HFFc6 (cell line): ENCODE measurements around the gene CAB39. TPM values are rescaled to one million over a fixed set of nuclear protein-coding genes. Genes with fewer than 3 reads are reported as not detected.

ENCODE experiments used
- DNase-seq: peaks from one replicate; pipeline ENCODE4 v3.0.0-alpha.2; 2018
- H3K27ac Mint-ChIP-seq: 2 replicates; pipeline ENCODE4 v1.8.0; 2020; ENCODE audit warnings: mild to moderate bottlenecking, mixed read lengths
- H3K27me3 Mint-ChIP-seq: 2 replicates; pipeline ENCODE4 v1.8.0; 2021; ENCODE audit warnings: mild to moderate bottlenecking, moderate library complexity, mixed read lengths; ENCODE audit not compliant: insufficient read depth
- H3K36me3 Mint-ChIP-seq: 2 replicates; pipeline ENCODE4 v1.8.0; 2021; ENCODE audit warnings: low read depth, mixed read lengths
- H3K4me1 Mint-ChIP-seq: 2 replicates; pipeline ENCODE4 v1.8.0; 2020; ENCODE audit warnings: low read depth, mixed read lengths
- H3K4me3 Mint-ChIP-seq: 2 replicates; pipeline ENCODE4 v1.8.0; 2020; ENCODE audit warnings: mild to moderate bottlenecking, moderate library complexity, mixed read lengths
- H3K9me3 Mint-ChIP-seq: 2 replicates; pipeline ENCODE4 v1.8.0; 2020; ENCODE audit warnings: mild to moderate bottlenecking, mixed read lengths
- CTCF ChIP-seq: fragments of 200-600 bp; sonication (generic); IDR thresholded peaks from 2 replicates; pipeline ENCODE4 v1.5.0; 2021; ENCODE audit warnings: antibody characterized with exemption, mild to moderate bottlenecking
- total RNA-seq, 6 experiments: library from RNA; stranded (reverse); fragmentation: NEBNext Ultra II Directional; extraction: Animal tissue kit (Norgen Biotek cat#: 25700); gene quantifications; 2 replicates in 1 of 6; 3 replicates in 5 of 6; pipeline ENCODE4 v1.2.3, GENCODE V29; 2021

Gene CAB39
- total RNA-seq, 6 experiments from 2014 or later = 50.5 to 60.5 (median 55.4) TPM

GRCh38 chr2:230691005-230691647, 21.5 kb upstream of the CAB39 start:
- Mint-ChIP-seq H3K27me3 (no peaks in the 10 kb centered on the region), H3K36me3 (no peaks in the 10 kb centered on the region), H3K4me3 (peak overlapping the region; percentile 16; the same call in 1 of the 2 replicates), H3K4me1 (peaks cover 52% of the 10 kb centered on the region), H3K9me3 (no peaks in the 10 kb centered on the region), H3K27ac (peak overlapping the region; percentile 8; the same call in 1 of the 2 replicates)
- TF ChIP-seq CTCF = no peak
- DNase-seq = peak; percentile 62

GRCh38 chr2:230692760-230693159, 19.9 kb upstream of the CAB39 start:
- no peaks in the 10 kb centered on the region for H3K27me3 Mint-ChIP-seq
- H3K4me3 Mint-ChIP-seq = no peak overlapping the region
- TF ChIP-seq CTCF = no peak
- peaks cover 46% of the 10 kb centered on the region for H3K4me1 Mint-ChIP-seq
- H3K36me3 Mint-ChIP-seq = no peaks in the 10 kb centered on the region
- no peaks in the 10 kb centered on the region for H3K9me3 Mint-ChIP-seq
- DNase-seq = peak; percentile 25
- no peak overlapping the region for H3K27ac Mint-ChIP-seq

DNA sequence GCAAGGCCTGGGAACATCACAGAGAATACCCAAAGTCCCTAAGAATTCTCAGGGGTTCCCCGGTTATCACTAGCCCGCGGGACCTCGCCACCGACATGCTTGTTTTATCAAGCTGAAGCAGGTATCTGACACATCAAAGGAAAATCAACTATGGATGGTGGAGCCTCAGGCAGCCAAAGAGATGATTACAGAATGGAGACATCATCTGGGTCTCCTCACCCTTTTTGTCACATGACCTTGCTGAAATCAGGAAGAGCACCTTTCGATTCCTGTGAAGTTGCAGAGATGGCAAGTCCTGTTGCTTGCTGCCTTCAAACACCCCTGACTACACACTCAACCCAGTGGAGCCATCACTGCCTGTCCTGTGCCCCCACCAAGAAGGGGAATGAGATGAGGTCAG, 19.2 kb upstream of the CAB39 start:
- TF ChIP-seq CTCF = no peak
- Mint-ChIP-seq H3K27me3 (no peaks in the 10 kb centered on the region), H3K4me3 (no peak overlapping the region), H3K27ac (no peak overlapping the region), H3K9me3 (no peaks in the 10 kb centered on the region), H3K4me1 (peaks cover 42% of the 10 kb centered on the region), H3K36me3 (no peaks in the 10 kb centered on the region)
- DNase-seq = no peak

- H3K27ac Mint-ChIP-seq = no peak overlapping the region; the same call in 1 of the 2 replicates
- TF ChIP-seq CTCF = no peak
- H3K4me3 Mint-ChIP-seq = no peak overlapping the region
These were observed 18.4 kb upstream of the CAB39 start for GRCh38 chr2:230694241-230694640.

DNA sequence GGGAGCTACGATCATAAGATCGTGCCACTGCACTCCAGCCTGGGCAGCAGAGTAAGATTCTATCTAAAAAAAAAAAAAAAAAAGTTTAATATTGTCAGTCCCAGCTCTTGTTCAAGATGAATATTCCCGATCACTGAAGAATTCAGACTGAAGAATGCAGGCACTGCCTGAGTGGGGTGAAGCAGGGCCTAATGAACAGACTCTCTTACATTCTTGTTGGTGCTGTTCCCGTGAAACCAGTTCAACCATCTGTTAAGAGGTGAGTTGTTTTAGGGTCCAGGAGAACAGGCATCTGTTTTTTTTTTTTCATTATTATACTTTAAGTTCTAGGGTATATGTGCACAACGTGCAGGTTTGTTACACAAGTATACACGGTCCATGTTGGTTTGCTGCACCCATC, 17.1 kb upstream of the CAB39 start:
- Mint-ChIP-seq H3K36me3 (no peaks in the 10 kb centered on the region), H3K4me3 (no peak overlapping the region), H3K4me1 (peaks cover 31% of the 10 kb centered on the region), H3K9me3 (no peaks in the 10 kb centered on the region), H3K27ac (no peak overlapping the region), H3K27me3 (no peaks in the 10 kb centered on the region; the same call in 1 of the 2 replicates)
- no peak for DNase-seq
- TF ChIP-seq CTCF = no peak

More at GRCh38 chr2:230694241-230694640, 18.4 kb upstream of the CAB39 start:
- no peak for DNase-seq
- H3K27me3 Mint-ChIP-seq = no peaks in the 10 kb centered on the region
- H3K36me3 Mint-ChIP-seq = no peaks in the 10 kb centered on the region
- H3K9me3 Mint-ChIP-seq = no peaks in the 10 kb centered on the region
- H3K4me1 Mint-ChIP-seq = peaks cover 40% of the 10 kb centered on the region
